Fibroblast of peridontal ligament (primary cell): ENCODE measurements around the gene ANTXRL.
"Not testable (repeated sequence)": the region's sequence is repeated elsewhere in the genome, so short reads cannot be mapped to it uniquely, and the experiment has no call there.

Experiments used
- DNase-seq: peaks from one replicate; pipeline ENCODE4 v3.0.0-alpha.2; 2010; ENCODE audit errors: extremely low read depth

ANTXRL gene

DNA sequence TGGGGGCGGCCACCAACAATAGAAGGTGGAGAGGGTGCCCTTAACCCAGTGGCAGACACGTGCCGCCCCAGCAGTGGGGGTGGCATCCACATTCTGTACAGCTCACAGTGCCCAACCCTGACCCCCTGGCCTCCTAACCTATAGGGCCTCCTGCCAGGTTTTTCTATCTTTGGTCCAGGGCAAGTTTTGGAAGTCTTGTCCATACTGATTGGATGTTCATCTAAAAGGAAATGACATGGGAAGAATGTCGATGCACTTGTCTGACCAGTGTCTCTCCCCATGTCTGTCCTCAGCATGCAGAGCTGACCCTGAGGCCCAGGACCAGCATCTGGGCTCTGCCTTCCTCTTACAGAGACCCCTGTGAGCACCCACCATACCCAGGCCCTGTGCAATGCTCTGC lies 32.3 kb upstream of the ANTXRL start:
- DNase-seq: no peak

GRCh38 chr10:46255210-46255609 lies 31.6 kb upstream of the ANTXRL start:
- not testable (repeated sequence) for DNase-seq

DNA sequence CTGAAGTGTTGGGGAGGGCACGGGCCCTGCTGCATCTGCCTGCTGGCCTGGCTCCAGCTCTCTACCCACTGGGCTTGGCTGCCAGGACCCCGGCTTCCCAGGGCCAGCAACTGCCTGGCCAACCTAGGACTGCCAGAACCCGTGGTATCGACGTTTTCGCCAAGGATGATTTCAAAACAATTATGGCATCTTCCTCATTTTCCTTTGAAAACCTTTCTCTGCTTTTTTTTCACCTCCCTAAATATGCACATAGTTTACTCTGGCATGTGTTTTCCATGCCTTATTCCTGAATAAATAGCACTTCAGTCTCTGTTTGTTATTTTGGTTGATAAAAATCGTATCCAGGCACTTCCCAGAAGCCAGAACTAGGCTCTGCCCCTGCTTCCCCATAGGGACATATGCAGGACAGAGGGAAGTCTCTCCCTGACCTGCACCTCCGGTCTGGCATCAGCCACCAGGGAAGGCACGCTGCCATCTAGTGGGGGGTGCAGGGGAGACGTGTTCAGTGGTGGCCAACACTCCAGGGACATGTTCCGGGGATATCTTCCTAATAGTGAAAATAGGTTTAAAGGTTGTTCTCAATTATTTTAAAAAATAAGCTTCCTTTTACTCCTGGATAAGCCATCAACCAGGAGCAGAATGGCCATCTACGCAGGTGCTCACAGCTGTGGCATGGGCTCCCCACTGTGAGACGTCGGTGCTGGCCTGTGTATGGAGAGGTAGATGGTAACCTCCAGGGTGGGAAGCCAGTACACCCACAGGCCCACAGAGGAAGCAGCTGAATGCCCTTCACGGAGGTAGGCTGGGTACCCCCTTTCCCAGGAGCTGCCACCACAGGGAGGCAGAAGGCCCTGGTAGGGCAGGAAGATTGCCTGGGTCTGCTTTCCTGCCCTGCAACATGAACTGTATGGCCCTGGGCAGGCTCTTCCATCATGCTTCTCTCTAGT lies 30.7 kb upstream of the ANTXRL start:
- no peak for DNase-seq

- DNase-seq: no peak
Observed at GRCh38 chr10:46257099-46257498, 29.7 kb upstream of the ANTXRL start.

GRCh38 chr10:46262906-46263560 lies 23.8 kb upstream of the ANTXRL start:
- DNase-seq: not testable (repeated sequence)

DNA sequence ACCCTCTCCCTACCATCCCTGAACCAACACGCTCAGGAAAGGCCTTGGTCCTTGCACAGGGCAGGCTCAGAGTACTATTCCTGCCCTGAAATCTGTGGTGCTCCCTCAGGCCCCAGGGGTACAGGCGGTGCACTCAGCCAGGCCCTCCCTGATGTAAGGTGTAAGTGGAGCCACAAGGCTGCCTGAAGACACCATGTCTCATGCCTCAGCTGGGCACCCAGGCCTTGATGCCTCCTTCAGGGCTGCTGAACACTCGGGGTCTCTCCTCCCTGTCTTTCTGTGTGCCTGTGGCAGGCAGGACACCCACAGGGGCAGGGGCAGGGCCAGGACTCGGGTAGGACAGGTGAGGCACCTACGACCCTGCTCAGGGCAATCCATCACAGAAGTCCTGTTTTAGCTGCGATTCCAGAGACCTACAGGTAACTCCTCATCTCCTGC lies 22.9 kb upstream of the ANTXRL start:
- no peak for DNase-seq

GRCh38 chr10:46264336-46264735 lies 22.5 kb upstream of the ANTXRL start:
- no peak for DNase-seq

DNA sequence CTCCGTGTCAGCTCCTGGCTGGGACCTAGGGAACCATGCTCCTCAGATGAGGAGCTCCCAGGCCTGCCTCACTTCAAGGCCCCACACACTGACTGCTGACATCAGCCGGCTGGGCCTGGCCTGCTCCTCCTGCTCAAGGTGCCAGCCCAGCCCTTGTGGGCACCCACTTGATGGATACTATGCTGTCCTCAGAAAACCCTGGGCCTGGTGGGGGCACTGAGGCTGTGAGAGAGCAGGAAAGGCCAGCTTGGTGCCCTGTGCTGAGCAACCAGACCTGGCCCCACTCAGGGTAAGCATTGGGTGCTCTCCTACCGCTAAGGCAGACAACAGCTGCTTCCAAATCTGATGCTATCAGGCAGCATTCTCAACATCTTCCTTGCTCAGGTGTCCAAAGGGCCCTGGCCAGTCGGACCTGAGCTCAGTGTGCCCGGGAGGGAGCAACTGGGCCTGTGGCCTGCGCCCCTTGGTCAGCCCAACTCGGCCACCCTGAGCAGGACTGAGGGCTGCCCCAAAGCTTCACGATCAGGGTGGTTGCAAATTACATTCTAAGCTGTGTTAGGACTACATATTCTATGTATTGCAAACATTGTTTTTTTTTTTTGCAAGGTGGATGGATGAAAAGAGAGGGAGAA lies 21.9 kb upstream of the ANTXRL start:
- no peak for DNase-seq

GRCh38 chr10:46265566-46266305 lies 21.1 kb upstream of the ANTXRL start:
- not testable (repeated sequence) for DNase-seq

DNA sequence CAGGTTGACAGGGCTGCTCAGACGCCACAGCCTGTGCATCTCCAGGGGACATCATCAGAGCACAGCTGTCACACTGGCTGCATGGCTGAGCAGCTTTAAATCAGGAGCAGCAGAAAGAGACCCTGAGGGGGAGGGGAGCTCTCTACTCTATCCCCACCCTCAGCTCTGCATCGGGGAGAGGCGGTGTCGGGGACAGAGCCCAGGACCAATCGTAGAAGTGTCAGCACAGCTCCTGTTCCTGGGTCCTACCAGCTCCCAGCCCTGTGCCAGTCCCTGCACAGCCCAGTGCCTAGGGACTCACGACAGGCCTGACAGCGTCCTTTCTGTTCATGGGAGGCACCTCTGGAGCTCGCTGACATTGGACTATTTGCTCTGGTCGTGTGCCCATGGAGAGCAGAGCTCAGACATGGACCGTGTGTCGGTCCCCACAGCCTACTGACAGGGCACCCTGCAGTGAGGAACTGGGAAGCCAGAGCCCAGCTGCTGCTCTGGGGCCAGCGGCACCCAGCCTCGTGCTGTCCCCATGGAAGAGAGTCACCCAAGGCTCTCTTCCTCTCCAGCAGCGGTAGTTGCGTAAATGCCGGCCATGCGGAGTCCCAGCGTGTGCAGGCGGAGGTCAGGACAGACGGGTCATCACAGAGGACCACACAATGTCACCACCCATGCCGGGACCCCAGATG lies 20.4 kb upstream of the ANTXRL start:
- no peak for DNase-seq

- DNase-seq: no peak
Observed at GRCh38 chr10:46267132-46267985, 19.4 kb upstream of the ANTXRL start.

DNA sequence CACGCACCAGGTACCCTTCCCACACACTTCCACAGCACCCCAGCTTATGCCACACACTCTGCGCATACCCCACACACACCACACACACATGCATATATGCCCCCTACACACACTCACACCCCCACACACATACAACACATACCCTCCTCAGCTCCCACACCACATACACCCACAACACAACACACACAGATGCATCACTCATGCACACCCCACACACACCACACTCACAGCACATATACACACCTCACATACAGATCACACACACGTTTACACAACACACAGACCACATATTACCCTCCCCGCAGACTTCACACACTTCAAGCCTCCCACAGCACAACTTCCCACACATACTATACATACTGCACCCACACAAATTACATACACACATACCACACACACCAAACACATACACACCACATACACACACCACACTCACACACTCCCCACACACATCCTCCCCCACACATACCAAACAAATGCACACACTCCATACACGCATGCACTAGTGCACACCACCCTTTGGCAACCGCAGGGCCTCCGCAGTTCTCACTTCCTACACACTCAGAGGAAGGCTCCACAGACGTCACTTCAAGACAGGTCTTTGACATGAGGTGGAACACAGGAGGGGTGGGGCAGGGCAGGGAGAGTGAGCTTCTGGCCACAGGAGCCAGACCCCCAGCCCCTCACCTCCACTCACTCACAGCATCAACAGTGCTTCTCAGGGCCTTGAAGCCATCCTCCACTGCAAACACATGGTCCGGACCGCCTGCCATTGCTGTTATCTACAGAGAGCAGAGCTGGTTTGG lies 18.5 kb upstream of the ANTXRL start:
- DNase-seq: no peak

- not testable (repeated sequence) for DNase-seq
Observed at GRCh38 chr10:46269554-46270053, 17.2 kb upstream of the ANTXRL start.

- no peak for DNase-seq
Observed at GRCh38 chr10:46270086-46270811, 16.5 kb upstream of the ANTXRL start.

- DNase-seq: not testable (repeated sequence)
Observed at GRCh38 chr10:46270963-46271530, 15.8 kb upstream of the ANTXRL start.

- DNase-seq: not testable (repeated sequence)
Observed at GRCh38 chr10:46271795-46272499, 14.8 kb upstream of the ANTXRL start.

DNA sequence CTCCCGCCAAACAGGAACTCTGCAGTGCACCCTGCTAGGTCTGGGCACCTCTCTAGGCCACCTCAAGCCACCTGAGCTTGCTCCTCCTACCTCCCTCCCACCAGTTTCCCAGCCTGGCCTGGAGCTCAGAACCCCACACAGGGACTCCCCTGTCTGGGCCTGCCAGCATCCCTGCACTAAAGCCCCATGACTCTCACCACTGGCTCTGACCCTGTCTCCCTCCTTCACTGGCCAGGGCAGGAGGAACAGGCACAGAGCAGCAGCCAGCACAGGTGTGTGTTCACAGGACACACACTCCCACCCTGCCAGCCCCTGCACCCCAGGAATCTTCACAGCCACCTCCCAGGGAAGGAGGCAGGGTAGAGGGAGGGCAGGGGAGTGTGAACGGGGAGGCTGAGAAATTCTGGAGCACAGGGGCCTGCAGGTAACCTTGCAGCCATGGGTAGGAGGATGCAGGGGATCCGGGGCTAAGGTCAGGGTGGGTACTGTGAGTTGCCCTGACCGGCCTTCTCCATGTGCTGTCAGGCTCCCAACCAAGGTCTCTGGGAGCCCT lies 13.9 kb upstream of the ANTXRL start:
- no peak for DNase-seq
